ENCODE measurements around the gene COPG2. TPM values are rescaled to one million over a fixed set of nuclear protein-coding genes. Genes with fewer than 3 reads are reported as not detected.
A peak's percentile ranks its signal among the peaks of the same experiment; 100 is the strongest.

COPG2 gene
- total RNA-seq, 1 donor from 2014 or later, result 20.6 TPM

- Histone ChIP-seq H3K36me3 (ENCODE audit: insufficient read depth, low read length) (peaks cover 3% of the 10 kb centered on the region), H4K20me1 (ENCODE audit: insufficient read depth, low read length) (peaks cover 31% of the 10 kb centered on the region)
- FAIRE-seq, result no peak
Measured at GRCh38 chr7:130492523-130493274, 175.8 kb downstream of the COPG2 start.

GRCh38 chr7:130491841-130492522 is 176.6 kb downstream of the COPG2 start, which contains the start of gene MEST:
Gene MEST (plus strand): TSS chr7:130492085. CDS start chr7:130492314, 229 bp downstream.
- FAIRE-seq (no peak), DNase-seq (ENCODE audit: low read depth) (peak; percentile 40)
- Histone ChIP-seq H3K9me3 (ENCODE audit: insufficient read depth, low read depth, low read length) (no peaks in the 10 kb centered on the region), H3K36me3 (ENCODE audit: insufficient read depth, low read length) (no peaks in the 10 kb centered on the region), H3K4me3 (ENCODE audit: insufficient read depth, low read depth, low read length) (peak within 1 kb of the TSS; percentile 65), H4K20me1 (ENCODE audit: insufficient read depth, low read length) (peaks cover 31% of the 10 kb centered on the region), H3K27me3 (ENCODE audit: insufficient read depth, low read length) (no peaks in the 10 kb centered on the region), H3K4me1 (ENCODE audit: insufficient read depth, low read length) (peaks cover 37% of the 10 kb centered on the region), H3K9ac (ENCODE audit: low read length) (peak within 1 kb of the TSS; percentile 87), H3K4me2 (ENCODE audit: low read length) (peak within 1 kb of the TSS; percentile 77), H2AFZ (ENCODE audit: low read depth, low read length) (peak within 1 kb of the TSS; percentile 57), H3K79me2 (ENCODE audit: insufficient read depth, low read length) (peaks cover 47% of the 10 kb centered on the region), H3K27ac (ENCODE audit: low read depth, low read length) (peak within 1 kb of the TSS; percentile 37)
- Mint-ChIP-seq H3K4me1 (ENCODE audit: low read depth, unreplicated experiment) (peaks cover 33% of the 10 kb centered on the region), H3K27ac (ENCODE audit: unreplicated experiment) (peak within 1 kb of the TSS; percentile 81), H3K4me3 (ENCODE audit: unreplicated experiment) (peak within 1 kb of the TSS; percentile 91), H3K36me3 (ENCODE audit: low read depth, unreplicated experiment) (no peaks in the 10 kb centered on the region), H3K27me3 (ENCODE audit: low read depth, unreplicated experiment) (no peaks in the 10 kb centered on the region), H3K9me3 (ENCODE audit: unreplicated experiment) (no peaks in the 10 kb centered on the region)
- TF ChIP-seq, protein P1, sequence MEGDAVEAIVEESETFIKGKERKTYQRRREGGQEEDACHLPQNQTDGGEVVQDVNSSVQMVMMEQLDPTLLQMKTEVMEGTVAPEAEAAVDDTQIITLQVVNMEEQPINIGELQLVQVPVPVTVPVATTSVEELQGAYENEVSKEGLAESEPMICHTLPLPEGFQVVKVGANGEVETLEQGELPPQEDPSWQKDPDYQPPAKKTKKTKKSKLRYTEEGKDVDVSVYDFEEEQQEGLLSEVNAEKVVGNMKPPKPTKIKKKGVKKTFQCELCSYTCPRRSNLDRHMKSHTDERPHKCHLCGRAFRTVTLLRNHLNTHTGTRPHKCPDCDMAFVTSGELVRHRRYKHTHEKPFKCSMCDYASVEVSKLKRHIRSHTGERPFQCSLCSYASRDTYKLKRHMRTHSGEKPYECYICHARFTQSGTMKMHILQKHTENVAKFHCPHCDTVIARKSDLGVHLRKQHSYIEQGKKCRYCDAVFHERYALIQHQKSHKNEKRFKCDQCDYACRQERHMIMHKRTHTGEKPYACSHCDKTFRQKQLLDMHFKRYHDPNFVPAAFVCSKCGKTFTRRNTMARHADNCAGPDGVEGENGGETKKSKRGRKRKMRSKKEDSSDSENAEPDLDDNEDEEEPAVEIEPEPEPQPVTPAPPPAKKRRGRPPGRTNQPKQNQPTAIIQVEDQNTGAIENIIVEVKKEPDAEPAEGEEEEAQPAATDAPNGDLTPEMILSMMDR (IDR thresholded peaks at IDR 0.05; ENCODE audit: insufficient read depth, low read depth, low read length), result no peak
- TF ChIP-seq EZH2 (IDR thresholded peaks at IDR 0.05; ENCODE audit: insufficient read depth, low read length), result no peak

More at GRCh38 chr7:130492523-130493274, 175.8 kb downstream of the COPG2 start:
- H3K4me3 Mint-ChIP-seq (ENCODE audit: unreplicated experiment), result peak overlapping the region; percentile 91
- H3K36me3 Mint-ChIP-seq (ENCODE audit: low read depth, unreplicated experiment), result peaks cover 2% of the 10 kb centered on the region
- Histone ChIP-seq H3K9ac (ENCODE audit: low read length) (peak overlapping the region; percentile 87), H3K4me3 (ENCODE audit: insufficient read depth, low read depth, low read length) (peak overlapping the region; percentile 65), H3K4me1 (ENCODE audit: insufficient read depth, low read length) (peaks cover 37% of the 10 kb centered on the region), H3K4me2 (ENCODE audit: low read length) (peak overlapping the region; percentile 77), H3K27me3 (ENCODE audit: insufficient read depth, low read length) (no peaks in the 10 kb centered on the region), H3K27ac (ENCODE audit: low read depth, low read length) (peak overlapping the region; percentile 34), H3K9me3 (ENCODE audit: insufficient read depth, low read depth, low read length) (no peaks in the 10 kb centered on the region), H3K79me2 (ENCODE audit: insufficient read depth, low read length) (peaks cover 49% of the 10 kb centered on the region), H2AFZ (ENCODE audit: low read depth, low read length) (no peak overlapping the region)
- H3K9me3 Mint-ChIP-seq (ENCODE audit: unreplicated experiment), result no peaks in the 10 kb centered on the region
- no peaks in the 10 kb centered on the region for H3K27me3 Mint-ChIP-seq (ENCODE audit: low read depth, unreplicated experiment)
- H3K27ac Mint-ChIP-seq (ENCODE audit: unreplicated experiment), result peak overlapping the region; percentile 73
- TF ChIP-seq EZH2 (IDR thresholded peaks at IDR 0.05; ENCODE audit: insufficient read depth, low read length), result no peak
- TF ChIP-seq, protein P1 (IDR thresholded peaks at IDR 0.05; ENCODE audit: insufficient read depth, low read depth, low read length), result no peak
- no peak for DNase-seq (ENCODE audit: low read depth)
- H3K4me1 Mint-ChIP-seq (ENCODE audit: low read depth, unreplicated experiment), result peaks cover 30% of the 10 kb centered on the region
